Mammary epithelial cell (primary cell): Measurements from ENCODE around the gene TCOF1.

Source experiments
- CTCF ChIP-seq, 2 donors: IDR thresholded peaks in 1 of 2; conservative IDR thresholded peaks in 1 of 2; 2 replicates each; pipeline ENCODE4 v1.5.1; 2011 to 2012; ENCODE audit warnings: inconsistent platforms in 2 of 2, low read length in 2 of 2, mild to moderate bottlenecking in 2 of 2, control low read depth in 1 of 2, low read depth in 1 of 2; ENCODE audit not compliant: insufficient read depth in 1 of 2; ENCODE audit errors: extremely low read depth in 1 of 2
- EZH2 ChIP-seq: IDR thresholded peaks from 2 replicates; pipeline ENCODE4 v1.6.1; 2012; ENCODE audit warnings: low read length, inconsistent platforms, borderline replicate concordance

- no peak for TF ChIP-seq CTCF (conservative IDR thresholded peaks at IDR 0.05 in 1 of 2, IDR thresholded peaks at IDR 0.05 in 1 of 2; ENCODE audit: extremely low read depth in 1 of 2, insufficient read depth in 1 of 2, low read depth in 1 of 2, low read length in 2 of 2)
- TF ChIP-seq EZH2, result no peak
Measured at GRCh38 chr5:150428106-150428876, 70.8 kb downstream of the TCOF1 start.
